Measurements from ENCODE around the gene ARHGAP9. TPM values are rescaled to one million over a fixed set of nuclear protein-coding genes. Genes with fewer than 3 reads are reported as not detected.

ARHGAP9 gene
- total RNA-seq, 2 experiments from 2014 or later, result 354 to 370 TPM

DNA sequence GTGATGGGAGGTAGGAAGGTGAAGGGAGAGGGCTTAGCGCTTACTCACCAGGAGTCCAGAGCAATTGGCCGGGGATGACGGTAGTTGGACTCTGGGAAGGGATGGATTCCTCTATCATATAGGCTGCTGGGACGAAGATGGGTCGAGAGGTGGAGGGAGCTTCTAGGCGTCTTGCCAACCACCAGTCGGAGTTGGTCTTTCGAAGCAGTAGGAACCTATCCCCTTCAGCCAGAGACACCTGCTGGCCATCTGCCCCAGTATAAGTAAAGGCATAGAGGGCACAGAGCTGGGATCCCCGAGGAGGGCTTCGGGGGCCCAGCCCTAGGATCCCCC lies 657 bp downstream of the ARHGAP9 start:
- H3K27ac ChIP-seq (ENCODE audit: low read depth in 1 of 2, low read length in 2 of 2), result peak overlapping the region; percentile 99
- no peaks in the 10 kb centered on the region for H3K9me3 ChIP-seq (ENCODE audit: control insufficient read depth in 1 of 2, insufficient read depth in 1 of 2, low read length in 2 of 2)
- peaks cover 78% of the 10 kb centered on the region for H3K4me1 ChIP-seq (ENCODE audit: insufficient read depth, low read length)
- peak overlapping the region; percentile 99 for H3K27ac Mint-ChIP-seq
- intact Hi-C loops (cut with DNase I, micrococcal nuclease), result loop anchor here in 1 of 2 experiments (1.0 to 5.0 kb wide), 3 partner anchors 41 to 273 kb away; partner anchors contain the start of genes CDK4, DCTN2 and DDIT3
- ChIA-PET POLR2A (interaction anchor here (1.8 to 5.5 kb wide), 3 partner anchors 9 to 41 kb away, joined by 6 to 93 read pairs (median 61); partner anchors contain the start of genes DDIT3, GLI1 and MARS1), CTCF (interaction anchor here (2.4 to 5.6 kb wide), 2 partner anchors 16 to 20 kb away, joined by 10 to 28 read pairs; partner anchors contain the start of gene GLI1)
- peak overlapping the region; percentile 90 for H3K4me3 ChIP-seq (ENCODE audit: low read length)
- peaks cover 77% of the 10 kb centered on the region for H3K4me1 Mint-ChIP-seq (ENCODE audit: low read depth)
- H3K36me3 ChIP-seq (ENCODE audit: insufficient read depth, low read length), result peaks cover 18% of the 10 kb centered on the region
- no peaks in the 10 kb centered on the region for H3K27me3 Mint-ChIP-seq
- ATAC-seq (ENCODE audit: poor library complexity), result no peak
- H3K36me3 Mint-ChIP-seq (ENCODE audit: low read depth), result peaks cover 47% of the 10 kb centered on the region
- TF ChIP-seq, protein P1, sequence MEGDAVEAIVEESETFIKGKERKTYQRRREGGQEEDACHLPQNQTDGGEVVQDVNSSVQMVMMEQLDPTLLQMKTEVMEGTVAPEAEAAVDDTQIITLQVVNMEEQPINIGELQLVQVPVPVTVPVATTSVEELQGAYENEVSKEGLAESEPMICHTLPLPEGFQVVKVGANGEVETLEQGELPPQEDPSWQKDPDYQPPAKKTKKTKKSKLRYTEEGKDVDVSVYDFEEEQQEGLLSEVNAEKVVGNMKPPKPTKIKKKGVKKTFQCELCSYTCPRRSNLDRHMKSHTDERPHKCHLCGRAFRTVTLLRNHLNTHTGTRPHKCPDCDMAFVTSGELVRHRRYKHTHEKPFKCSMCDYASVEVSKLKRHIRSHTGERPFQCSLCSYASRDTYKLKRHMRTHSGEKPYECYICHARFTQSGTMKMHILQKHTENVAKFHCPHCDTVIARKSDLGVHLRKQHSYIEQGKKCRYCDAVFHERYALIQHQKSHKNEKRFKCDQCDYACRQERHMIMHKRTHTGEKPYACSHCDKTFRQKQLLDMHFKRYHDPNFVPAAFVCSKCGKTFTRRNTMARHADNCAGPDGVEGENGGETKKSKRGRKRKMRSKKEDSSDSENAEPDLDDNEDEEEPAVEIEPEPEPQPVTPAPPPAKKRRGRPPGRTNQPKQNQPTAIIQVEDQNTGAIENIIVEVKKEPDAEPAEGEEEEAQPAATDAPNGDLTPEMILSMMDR (IDR thresholded peaks at IDR 0.05), result no peak
- peak overlapping the region; percentile 93 for H3K4me3 Mint-ChIP-seq
- DNase-seq, result peak in 1 of 14 experiments; percentile 42
- no peaks in the 10 kb centered on the region for H3K9me3 Mint-ChIP-seq
- H3K27me3 ChIP-seq (ENCODE audit: control insufficient read depth in 1 of 2, insufficient read depth in 2 of 2, low read length in 2 of 2), result no peaks in the 10 kb centered on the region

- H3K4me3 Mint-ChIP-seq, result peak overlapping the region; percentile 93
- H3K27me3 ChIP-seq (ENCODE audit: control insufficient read depth in 1 of 2, insufficient read depth in 2 of 2, low read length in 2 of 2), result no peaks in the 10 kb centered on the region
- DNase-seq (peak in 13 of 14 experiments; percentile 22 to 86 (median 50)), ATAC-seq (ENCODE audit: poor library complexity) (peak; percentile 48)
- no peaks in the 10 kb centered on the region for H3K27me3 Mint-ChIP-seq
- TF ChIP-seq, protein P1 (IDR thresholded peaks at IDR 0.05), result no peak
- H3K4me3 ChIP-seq (ENCODE audit: low read length), result peak overlapping the region; percentile 90
- peak overlapping the region; percentile 99 for H3K27ac Mint-ChIP-seq
- no peaks in the 10 kb centered on the region for H3K9me3 Mint-ChIP-seq
- H3K36me3 Mint-ChIP-seq (ENCODE audit: low read depth), result peaks cover 50% of the 10 kb centered on the region
- H3K9me3 ChIP-seq (ENCODE audit: control insufficient read depth in 1 of 2, insufficient read depth in 1 of 2, low read length in 2 of 2), result no peaks in the 10 kb centered on the region
- intact Hi-C loops (cut with DNase I, micrococcal nuclease), result loop anchor here (2.0 to 5.0 kb wide), 5 partner anchors 13 to 274 kb away; partner anchors contain the start of genes CDK4 (in 1 of the 2), DCTN2 (in 1 of the 2) and DDIT3 (in 1 of the 2)
- H3K4me1 ChIP-seq (ENCODE audit: insufficient read depth, low read length), result peaks cover 82% of the 10 kb centered on the region
- H3K36me3 ChIP-seq (ENCODE audit: insufficient read depth, low read length), result peaks cover 27% of the 10 kb centered on the region
- peak overlapping the region; percentile 99 for H3K27ac ChIP-seq (ENCODE audit: low read depth in 1 of 2, low read length in 2 of 2)
- CTCF ChIA-PET, result interaction anchor here (1.3 to 5.6 kb wide), 5 partner anchors 9 to 105 kb away, joined by 3 to 35 read pairs (median 12); partner anchors contain the start of genes DCTN2, GLI1 and MARS1
- POLR2A ChIA-PET, result interaction anchor here (0.7 to 5.5 kb wide), 16 partner anchors 8 to 1139 kb away, joined by 3 to 93 read pairs (median 4); partner anchors contain the start of genes DCTN2, DDIT3, GLI1 and IL23A
- H3K4me1 Mint-ChIP-seq (ENCODE audit: low read depth), result peaks cover 80% of the 10 kb centered on the region
Observed at GRCh38 chr12:57477710-57478681, 1.7 kb downstream of the ARHGAP9 start.
